ENCODE results near the gene RPS14.

GRCh38 chr5:150489360-150490295 lies 40.1 kb upstream of the RPS14 start:
- TF ChIP-seq CTCF (conservative IDR thresholded peaks at IDR 0.05; ENCODE audit: low read length): no peak
- no peak for TF ChIP-seq EZH2phosphoT487 (IDR thresholded peaks at IDR 0.05; ENCODE audit: borderline replicate concordance)

Measured in Loucy (cell line).